Fibroblast of skin of right biceps (primary cell): ENCODE data around the gene SV2C.
"Not testable (repeated sequence)": the region's sequence is repeated elsewhere in the genome, so short reads cannot be mapped to it uniquely, and the experiment has no call there.

Source experiments
- DNase-seq: peaks from one replicate; pipeline ENCODE4 v3.0.0-alpha.2; 2013

SV2C gene

GRCh38 chr5:76082772-76083554, at the start of gene SV2C:
TSS of gene SV2C (plus strand) at chr5:76083383. CDS start at chr5:76131751, 48,368 bp downstream.
- peak; percentile 19 for DNase-seq

- DNase-seq = not testable (repeated sequence)
Observed at GRCh38 chr5:76037736-76038151, 45.4 kb upstream of the SV2C start.

DNA sequence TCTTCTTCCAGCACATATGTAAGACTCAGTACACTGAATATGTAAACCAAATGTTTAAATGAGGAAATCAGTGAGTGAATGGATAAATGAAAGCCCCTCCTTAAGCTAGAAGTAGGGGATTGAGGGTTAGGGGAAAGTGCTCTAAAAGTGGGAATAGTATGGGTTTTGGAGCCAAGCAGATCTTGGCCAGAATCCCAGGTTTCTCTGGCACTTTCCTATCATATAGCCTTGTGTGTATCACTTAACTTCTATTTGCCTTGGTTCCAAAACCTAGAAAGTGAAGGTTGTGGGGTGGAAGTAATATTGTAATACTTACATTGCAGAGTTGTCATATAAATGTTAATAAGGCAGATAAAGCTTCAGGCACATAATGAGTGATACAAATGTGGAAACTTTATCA, 45.0 kb upstream of the SV2C start:
- no peak for DNase-seq

DNA sequence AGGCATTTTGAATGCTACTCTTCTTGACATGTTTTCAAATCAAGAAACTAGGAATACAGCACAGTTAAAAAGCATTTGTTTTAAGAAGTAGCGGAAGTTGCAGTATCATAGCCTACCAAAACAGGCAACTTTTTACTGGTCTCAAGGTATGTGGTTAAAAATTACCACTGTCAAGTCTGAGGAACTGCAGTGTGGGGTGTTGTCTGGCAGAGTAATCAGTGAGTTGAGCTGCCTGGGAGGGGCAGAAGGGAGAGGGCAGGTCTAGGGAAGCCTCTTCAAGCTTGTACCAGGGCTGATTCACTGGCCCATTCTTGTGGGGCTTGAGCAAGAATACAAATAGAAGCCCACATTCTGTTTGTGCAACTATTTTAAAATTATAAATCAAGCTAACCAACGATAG, 42.4 kb upstream of the SV2C start:
- no peak for DNase-seq

- no peak for DNase-seq
Observed at GRCh38 chr5:76041863-76042262, 41.3 kb upstream of the SV2C start.

DNA sequence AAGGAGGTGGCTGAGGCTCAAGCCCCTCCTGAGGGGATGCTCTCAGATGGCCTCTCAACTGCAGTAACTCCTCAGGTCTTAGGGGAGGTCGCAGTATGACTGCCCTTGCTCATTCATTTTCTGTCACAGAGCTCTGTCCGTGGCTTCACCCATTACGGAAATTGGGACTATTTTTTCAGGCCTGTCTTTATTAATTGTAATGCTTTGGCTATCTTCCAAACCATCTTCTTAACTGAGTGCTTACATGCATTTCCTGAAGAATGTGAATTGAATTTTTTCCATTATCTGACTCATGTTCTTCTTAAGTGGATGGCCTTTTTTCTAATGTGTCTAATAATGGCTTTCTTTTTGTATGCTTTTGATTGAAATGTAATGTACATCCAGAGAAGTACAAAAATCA, 36.4 kb upstream of the SV2C start:
- no peak for DNase-seq

- DNase-seq = no peak
Observed at GRCh38 chr5:76050134-76050533, 33.0 kb upstream of the SV2C start.

DNA sequence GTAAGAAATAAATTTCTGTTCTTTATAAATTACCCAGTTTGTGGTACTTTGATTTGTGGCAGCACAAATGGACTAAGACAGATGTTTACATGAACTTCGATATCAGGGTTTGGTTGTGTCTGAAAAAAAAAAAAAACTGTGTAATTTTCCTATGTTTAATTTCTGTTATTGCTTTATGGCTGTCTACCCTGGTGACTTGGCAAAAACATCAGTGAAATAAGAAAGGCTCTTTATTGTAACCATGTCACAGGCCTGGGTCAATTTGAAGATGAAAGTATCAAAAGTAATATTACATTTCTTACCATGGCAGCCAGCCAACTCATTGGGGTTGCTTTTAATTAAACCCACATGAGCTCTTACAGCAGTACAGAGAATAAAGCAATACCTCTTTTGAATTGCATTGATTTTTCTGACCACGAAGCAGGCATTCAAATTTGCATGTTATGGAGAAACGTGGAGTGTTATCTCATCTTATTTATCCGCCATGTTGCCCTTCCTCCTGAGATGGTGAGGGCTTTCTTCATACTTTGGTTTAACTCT, 20.6 kb upstream of the SV2C start:
- peak; percentile 15 for DNase-seq

GRCh38 chr5:76065258-76065657, 17.9 kb upstream of the SV2C start:
- DNase-seq = no peak

GRCh38 chr5:76069061-76069735, 14.0 kb upstream of the SV2C start:
- no peak for DNase-seq

- DNase-seq = no peak
Observed at GRCh38 chr5:76074487-76075065, 8.6 kb upstream of the SV2C start.

DNA sequence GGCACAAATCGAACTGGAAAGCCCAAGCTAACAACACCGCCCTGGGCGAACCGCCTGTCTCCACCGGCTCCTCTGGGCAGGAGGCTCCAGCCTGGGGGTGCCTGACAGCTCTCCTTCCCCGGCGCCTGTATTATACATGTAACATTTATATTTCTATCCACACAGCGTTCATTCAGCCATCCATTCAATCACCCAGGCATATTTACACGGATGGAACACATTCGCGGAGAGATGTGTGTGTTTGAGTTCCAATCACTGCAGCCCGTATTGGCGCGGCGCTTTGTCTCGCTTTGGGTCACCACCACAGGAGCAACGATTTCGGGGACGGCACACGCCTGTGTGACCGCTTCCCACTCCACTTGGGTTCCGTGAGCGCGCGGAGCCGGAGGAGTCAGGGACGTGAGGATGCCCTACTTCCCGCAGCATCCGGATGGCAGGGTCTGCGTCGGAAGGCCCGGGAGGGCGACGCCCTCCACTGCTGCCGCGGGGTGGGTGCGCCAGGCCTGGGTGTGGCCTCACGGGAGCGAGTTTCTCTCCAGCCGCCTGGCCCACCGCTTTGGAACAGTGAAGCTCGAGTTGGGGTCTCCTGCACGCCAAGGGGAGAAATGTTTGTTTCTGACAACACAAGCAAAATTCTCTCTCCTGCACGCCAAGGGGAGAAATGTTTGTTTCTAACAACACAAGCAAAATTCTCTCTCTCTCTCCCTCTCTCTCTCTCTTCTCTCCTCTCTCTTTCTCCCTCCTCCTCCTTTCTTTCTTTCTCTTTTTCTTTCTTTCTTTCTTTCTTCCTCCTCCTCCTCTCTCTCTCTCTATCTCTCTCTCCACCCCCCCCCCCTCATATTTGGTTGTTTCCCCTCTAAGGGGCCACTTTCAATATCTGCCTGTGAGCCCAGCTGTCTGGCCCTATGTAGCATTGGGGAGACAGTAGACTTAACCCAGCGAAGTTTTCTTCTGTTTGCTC, 1.1 kb upstream of the SV2C start:
- no peak for DNase-seq

GRCh38 chr5:76083555-76084495, 642 bp downstream of the SV2C start:
- no peak for DNase-seq

DNA sequence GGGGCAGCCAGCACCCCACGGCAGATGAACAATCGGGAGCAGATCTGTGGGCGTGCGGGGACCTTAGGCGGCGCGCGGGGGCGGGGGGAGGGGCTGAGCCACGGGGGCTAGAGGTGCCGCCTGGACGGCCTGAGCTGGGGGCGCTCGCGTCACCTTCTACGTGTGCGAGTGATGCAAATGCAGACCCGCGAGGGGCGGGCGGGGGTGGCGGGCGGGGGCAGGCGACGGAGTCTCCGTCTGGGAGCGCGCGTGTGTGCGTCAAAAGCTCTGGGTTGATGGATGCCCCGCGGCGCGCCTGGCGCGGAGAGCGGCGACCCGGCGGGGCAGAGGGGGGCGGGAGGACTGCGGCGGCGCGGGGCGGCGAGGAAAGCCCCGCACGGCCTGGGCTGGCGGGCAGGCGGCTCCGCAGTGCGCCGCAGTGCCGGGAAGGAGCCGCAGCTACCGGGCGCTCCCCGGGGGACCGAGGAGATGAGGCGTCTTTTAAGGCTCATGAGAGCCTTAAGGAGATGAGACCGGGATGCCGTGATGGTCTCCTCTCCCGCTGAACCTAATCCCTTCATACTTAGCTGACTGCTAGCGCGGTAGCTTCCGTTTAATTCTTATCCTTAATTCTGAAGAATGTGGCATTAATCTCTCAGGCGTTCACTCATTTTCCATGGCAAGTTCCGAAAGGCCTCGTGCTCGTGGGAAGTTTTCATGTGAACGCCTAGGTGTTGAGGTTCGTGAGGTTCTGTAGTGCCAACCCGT, 1.5 kb downstream of the SV2C start:
- DNase-seq = no peak

- DNase-seq = no peak
Observed at GRCh38 chr5:76085243-76085579, 2.0 kb downstream of the SV2C start.

DNA sequence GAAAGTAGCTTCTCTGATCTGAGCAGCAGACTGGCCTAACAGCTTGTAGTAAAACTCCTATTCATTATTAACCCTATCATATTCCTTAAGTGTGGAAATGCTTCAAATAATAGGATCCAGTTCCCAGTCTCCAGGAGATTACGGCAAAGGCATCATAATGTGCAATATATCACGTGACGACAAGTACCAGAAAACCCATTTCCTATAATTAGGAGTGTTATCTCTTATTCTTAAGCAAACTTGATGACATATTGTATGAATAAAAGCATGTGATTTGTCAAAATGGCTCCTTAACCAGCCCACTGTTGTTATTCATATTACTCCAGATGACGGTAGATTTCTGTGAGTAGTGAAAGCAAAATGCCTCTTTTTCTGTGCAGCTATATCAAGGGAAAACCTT, 2.9 kb downstream of the SV2C start:
- DNase-seq = no peak

DNA sequence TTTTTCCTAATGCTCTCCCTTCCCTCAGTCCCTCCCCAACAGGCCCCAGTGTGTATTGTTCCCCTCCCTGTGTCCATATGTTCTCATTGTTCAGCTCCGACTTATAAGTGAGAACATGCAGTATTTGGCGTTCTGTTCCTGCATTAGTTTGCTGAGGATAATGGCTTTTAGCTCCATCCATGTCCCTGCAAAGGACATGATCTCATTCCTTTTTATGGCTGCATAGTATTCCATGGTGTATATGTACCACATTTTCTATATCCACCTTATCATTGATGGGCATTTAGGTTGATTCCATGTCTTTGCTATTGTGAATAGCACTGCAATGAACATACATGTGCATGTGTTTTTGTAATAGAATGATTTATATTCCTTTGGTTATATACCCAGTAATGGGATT, 6.0 kb downstream of the SV2C start:
- DNase-seq = not testable (repeated sequence)

DNA sequence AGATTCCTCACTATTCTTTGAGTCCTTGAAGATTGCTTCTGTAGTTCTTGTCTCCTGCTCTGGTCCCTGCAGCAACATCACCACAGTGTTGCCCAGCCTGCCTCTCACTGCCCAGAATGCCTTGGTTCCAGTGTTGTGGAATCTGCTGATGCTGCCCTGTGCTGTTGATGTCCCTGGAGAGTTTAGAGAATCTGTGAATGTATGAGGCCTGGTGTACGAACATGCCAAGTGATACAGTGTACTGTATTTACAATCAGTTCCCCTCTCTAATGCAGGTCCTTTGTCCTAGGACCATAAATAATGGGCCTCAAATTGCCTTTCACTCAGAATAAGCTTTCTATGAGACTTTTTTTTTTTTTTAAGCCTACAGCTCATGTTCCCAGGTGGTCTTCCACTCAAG, 8.2 kb downstream of the SV2C start:
- DNase-seq = no peak

DNA sequence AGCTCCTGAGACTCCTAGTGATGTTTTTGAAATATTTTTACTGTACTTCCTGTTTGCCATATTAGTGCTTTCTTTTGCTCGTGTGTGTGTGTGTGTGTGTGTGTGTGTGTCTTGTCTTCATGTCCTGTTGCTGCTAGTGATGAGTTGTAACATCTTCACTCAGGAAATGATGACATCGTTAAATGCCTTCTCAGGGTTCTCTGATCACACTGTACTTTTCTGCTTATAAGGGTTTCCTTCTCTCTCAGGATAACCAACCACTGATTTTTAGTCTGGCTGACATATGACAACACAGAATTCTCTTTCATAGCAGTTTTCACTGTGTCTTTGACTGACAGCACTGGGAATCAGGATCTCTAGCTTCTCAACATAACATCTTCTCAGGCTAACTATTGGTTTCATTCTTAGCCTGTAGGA, 16.1 kb downstream of the SV2C start:
- DNase-seq = no peak

DNA sequence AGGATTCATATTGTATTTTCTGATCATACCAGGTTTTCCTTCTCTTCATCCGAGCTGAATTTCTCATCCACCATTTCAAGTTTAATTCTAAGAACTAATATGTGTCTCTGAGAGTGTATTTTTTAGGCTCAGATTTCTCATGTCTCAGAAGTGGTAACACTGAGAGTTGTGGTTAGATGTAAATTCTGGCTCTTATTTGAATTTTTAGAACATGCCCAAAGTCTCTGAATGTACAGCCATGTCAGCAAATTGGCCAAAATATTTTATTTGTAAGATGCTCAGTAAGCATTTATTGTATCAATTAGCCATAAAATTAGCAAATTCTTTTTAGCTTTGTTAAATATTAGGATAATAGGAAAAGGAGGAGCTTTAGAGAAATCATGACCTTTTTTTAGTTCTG, 16.6 kb downstream of the SV2C start:
- DNase-seq = no peak

GRCh38 chr5:76104027-76104426, 20.8 kb downstream of the SV2C start:
- DNase-seq = peak; percentile 12
